ENCODE measurements around the gene SLC44A4.

SLC44A4 gene

DNA sequence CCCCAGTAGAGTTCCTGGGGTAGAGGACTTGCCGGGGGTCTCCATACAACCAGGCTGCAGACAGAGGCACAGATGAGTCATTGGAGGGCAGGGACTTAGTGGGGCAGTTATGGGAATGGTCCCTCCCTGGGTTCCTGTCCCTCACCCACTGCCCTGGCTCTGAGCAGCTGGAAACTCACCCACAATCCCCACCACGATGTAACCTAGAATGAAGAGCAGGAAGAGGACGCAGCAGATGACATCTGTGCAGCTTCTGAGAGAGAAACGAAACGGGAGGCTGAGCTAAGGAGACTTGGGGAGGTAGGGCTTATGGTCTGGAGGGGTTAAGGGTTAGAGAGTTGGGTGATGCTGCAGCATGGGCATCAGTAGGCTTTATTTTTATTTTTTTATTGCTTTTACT lies 2.9 kb downstream of the SLC44A4 start:
- TF ChIP-seq POLR2AphosphoS5 (IDR thresholded peaks at IDR 0.05; ENCODE audit: low read depth, low read length) (no peak), TAF1 (IDR thresholded peaks at IDR 0.05; ENCODE audit: borderline replicate concordance, insufficient read depth, low read length) (no peak), SIN3A (IDR thresholded peaks at IDR 0.05; ENCODE audit: borderline replicate concordance, insufficient read depth, low read length) (no peak), FOXP2 (optimal IDR thresholded peaks at IDR 0.05; ENCODE audit: borderline replicate concordance, extremely low read depth, extremely low read length, insufficient read depth) (no peak)
- TF ChIP-seq, protein P1, sequence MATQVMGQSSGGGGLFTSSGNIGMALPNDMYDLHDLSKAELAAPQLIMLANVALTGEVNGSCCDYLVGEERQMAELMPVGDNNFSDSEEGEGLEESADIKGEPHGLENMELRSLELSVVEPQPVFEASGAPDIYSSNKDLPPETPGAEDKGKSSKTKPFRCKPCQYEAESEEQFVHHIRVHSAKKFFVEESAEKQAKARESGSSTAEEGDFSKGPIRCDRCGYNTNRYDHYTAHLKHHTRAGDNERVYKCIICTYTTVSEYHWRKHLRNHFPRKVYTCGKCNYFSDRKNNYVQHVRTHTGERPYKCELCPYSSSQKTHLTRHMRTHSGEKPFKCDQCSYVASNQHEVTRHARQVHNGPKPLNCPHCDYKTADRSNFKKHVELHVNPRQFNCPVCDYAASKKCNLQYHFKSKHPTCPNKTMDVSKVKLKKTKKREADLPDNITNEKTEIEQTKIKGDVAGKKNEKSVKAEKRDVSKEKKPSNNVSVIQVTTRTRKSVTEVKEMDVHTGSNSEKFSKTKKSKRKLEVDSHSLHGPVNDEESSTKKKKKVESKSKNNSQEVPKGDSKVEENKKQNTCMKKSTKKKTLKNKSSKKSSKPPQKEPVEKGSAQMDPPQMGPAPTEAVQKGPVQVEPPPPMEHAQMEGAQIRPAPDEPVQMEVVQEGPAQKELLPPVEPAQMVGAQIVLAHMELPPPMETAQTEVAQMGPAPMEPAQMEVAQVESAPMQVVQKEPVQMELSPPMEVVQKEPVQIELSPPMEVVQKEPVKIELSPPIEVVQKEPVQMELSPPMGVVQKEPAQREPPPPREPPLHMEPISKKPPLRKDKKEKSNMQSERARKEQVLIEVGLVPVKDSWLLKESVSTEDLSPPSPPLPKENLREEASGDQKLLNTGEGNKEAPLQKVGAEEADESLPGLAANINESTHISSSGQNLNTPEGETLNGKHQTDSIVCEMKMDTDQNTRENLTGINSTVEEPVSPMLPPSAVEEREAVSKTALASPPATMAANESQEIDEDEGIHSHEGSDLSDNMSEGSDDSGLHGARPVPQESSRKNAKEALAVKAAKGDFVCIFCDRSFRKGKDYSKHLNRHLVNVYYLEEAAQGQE (IDR thresholded peaks at IDR 0.05; ENCODE audit: insufficient read depth in 1 of 2, low read depth in 2 of 2, low read length in 2 of 2) = no peak

DNA sequence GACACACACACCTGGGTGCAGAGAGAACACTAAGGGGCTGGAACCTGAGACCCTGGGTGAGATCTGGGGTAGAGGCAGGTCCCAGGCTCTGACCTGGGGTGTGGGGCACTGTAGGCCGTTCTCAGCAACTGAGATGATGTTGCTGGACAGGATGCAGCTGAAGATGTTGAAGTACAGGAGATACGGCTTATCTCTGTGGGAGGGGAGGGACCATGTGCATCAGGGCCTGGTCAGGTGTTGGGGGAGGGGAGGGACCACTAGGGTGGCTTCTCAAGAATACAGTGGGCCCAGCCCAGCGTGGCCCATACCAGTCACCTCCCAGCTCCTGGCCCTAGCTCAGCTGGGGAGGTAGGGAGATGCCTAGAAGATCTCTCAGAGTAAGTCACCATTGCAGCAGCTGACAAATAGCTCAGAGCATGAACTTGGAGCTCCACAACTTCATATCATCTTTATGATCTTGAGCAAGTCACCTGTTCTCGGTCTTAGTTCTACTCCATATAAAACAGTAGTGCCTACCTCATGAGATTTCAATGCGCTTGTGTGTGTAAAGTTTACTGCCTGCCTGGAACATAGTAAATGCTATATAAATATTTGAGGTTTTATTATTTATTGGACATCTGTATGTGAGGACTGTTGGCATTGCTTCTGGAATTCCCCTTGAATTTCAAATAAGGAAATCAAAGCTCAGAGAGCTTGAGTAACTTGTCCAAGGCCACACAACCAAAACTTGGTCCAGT lies 3.8 kb downstream of the SLC44A4 start:
- TF ChIP-seq POLR2AphosphoS5 (IDR thresholded peaks at IDR 0.05; ENCODE audit: low read depth, low read length) = no peak
- TF ChIP-seq SIN3A (IDR thresholded peaks at IDR 0.05; ENCODE audit: borderline replicate concordance, insufficient read depth, low read length) = no peak
- TF ChIP-seq FOXP2 (optimal IDR thresholded peaks at IDR 0.05; ENCODE audit: borderline replicate concordance, extremely low read depth, extremely low read length, insufficient read depth) = no peak
- TF ChIP-seq, protein P1 (IDR thresholded peaks at IDR 0.05; ENCODE audit: insufficient read depth in 1 of 2, low read depth in 2 of 2, low read length in 2 of 2) = no peak
- no peak for TF ChIP-seq TAF1 (IDR thresholded peaks at IDR 0.05; ENCODE audit: borderline replicate concordance, insufficient read depth, low read length)

DNA sequence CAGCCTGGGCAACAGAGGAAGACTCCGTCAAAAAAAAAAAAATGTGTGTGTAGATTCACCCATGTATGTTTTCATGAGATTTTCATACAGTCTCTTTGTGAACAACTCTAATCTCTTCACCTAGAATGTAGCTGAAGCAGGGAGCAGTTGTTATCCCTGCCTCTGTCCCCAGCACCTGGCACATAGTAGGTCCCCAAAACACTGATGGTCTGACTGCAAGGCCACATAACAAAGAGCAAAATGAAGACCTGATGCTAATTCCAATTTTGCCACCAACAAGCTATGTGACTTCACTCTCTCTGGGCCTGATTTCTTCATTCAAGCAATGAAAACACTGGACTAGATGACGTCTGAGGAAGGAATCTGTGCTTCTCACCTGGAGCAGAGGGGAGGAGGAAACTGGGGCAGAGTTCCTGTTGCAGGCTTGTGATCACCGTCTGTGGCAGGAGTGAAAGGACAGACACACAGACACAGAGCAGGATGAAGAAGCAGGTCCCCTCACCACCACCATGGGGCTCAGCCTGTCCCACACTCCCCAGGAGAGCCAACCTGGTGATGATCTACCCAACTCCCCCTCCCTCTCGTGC lies 4.6 kb downstream of the SLC44A4 start:
- TF ChIP-seq SIN3A (IDR thresholded peaks at IDR 0.05; ENCODE audit: borderline replicate concordance, insufficient read depth, low read length) (no peak), TAF1 (IDR thresholded peaks at IDR 0.05; ENCODE audit: borderline replicate concordance, insufficient read depth, low read length) (no peak), POLR2AphosphoS5 (IDR thresholded peaks at IDR 0.05; ENCODE audit: low read depth, low read length) (no peak), FOXP2 (optimal IDR thresholded peaks at IDR 0.05; ENCODE audit: borderline replicate concordance, extremely low read depth, extremely low read length, insufficient read depth) (no peak)
- TF ChIP-seq, protein P1 (IDR thresholded peaks at IDR 0.05; ENCODE audit: insufficient read depth in 1 of 2, low read depth in 2 of 2, low read length in 2 of 2) = no peak

DNA sequence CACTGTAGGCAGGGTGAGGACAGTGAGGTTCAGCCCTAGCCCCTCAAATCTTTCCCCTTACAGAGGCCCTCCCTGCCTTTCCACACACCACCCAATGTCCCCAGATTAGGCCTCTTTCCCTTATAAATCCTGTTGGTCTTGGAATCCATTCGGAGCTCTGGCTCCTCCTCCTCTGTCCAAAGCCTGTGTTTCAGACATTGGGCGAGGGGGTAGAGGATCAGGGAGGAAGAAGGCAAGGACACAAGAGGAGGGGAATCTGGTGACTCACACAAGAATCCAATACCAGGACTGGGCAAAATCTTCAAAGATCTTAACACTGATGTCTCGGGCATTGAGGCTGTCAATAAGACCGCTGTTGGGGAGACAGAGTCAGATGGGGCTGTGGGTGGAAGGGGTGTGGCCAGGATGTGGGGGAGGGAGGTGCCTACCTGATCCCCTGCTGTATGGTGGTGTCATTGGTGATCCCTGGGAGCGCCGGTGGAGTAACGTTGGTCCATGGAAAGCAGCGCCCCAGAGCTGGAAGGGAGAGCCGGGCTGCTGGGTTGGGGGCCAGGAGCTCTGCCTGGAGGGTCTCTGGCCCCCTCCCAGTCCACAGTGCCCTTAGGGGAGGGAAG lies 7.6 kb downstream of the SLC44A4 start:
- TF ChIP-seq POLR2AphosphoS5 (IDR thresholded peaks at IDR 0.05; ENCODE audit: low read depth, low read length) (no peak), TAF1 (IDR thresholded peaks at IDR 0.05; ENCODE audit: borderline replicate concordance, insufficient read depth, low read length) (no peak), FOXP2 (optimal IDR thresholded peaks at IDR 0.05; ENCODE audit: borderline replicate concordance, extremely low read depth, extremely low read length, insufficient read depth) (no peak), SIN3A (IDR thresholded peaks at IDR 0.05; ENCODE audit: borderline replicate concordance, insufficient read depth, low read length) (no peak)
- TF ChIP-seq, protein P1 (IDR thresholded peaks at IDR 0.05; ENCODE audit: insufficient read depth in 1 of 2, low read depth in 2 of 2, low read length in 2 of 2) = no peak

All from PFSK-1 (cell line).